HG03354 (cell line): Measurements from ENCODE around the gene HOXB1.
A peak's percentile ranks its signal among the peaks of the same experiment; 100 is the strongest.

ENCODE experiments used
- ATAC-seq: cut with Tn5 transposase; IDR thresholded peaks from one replicate; pipeline ENCODE4 v1.9.1; 2021; ENCODE audit warnings: mild to moderate bottlenecking; ENCODE audit not compliant: unreplicated experiment, poor library complexity, severe bottlenecking

HOXB1 gene

GRCh38 chr17:48502312-48502711, 28.5 kb downstream of the HOXB1 start:
- no peak for ATAC-seq

DNA sequence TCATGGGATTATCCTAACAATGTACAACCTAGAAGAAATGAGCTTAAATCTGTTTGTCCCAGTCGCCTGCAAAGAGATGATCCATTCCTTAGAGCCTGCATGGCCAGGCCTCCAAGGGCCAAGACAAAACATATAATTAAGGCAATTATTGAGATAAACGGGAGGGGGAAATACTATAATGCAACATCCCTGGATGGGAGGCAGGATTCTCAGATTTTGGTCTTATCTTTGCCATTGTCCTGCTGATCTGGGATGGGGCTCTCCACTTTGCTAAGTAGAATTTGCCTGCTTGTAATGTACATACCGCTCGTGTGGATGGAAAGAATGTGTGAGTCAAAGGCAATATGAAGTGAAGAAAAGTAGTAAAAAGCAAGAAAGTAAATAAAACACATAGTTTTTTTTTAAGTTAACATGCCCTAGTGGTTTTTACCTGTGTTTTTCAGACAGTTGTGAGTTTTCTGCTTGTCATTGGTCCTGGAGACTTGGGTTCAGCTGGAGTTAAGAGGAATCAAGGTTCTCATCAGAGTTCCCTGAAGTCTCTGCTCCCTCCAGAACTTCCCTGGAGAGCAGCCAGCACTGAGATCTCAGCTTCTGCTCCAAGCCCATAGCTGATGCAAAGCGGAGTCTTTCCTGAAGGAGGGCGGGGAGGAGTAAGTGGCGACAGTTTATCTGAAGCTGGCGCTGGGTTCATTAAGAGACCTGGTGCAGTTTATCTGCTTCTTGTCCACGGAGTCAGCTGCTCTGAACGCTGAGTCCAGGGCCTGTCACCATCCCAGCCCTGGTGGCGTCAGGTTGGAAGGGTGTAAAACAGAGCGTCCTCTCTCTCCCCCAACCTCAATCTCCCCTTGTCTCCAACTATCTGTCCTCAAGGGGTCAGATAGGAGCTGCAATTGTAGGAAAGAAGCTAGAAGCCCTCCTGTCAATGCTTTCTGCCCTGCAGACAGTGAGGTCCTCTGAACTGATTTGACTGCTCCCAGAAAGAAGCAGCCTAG, 30.1 kb downstream of the HOXB1 start:
- no peak for ATAC-seq

- no peak for ATAC-seq
Measured at GRCh38 chr17:48499735-48500434, 30.9 kb downstream of the HOXB1 start.

GRCh38 chr17:48499248-48499647, 31.6 kb downstream of the HOXB1 start:
- ATAC-seq: no peak

- no peak for ATAC-seq
Measured at GRCh38 chr17:48498164-48498850, 32.5 kb downstream of the HOXB1 start.

- ATAC-seq: no peak
Measured at GRCh38 chr17:48497103-48497502, 33.7 kb downstream of the HOXB1 start.

DNA sequence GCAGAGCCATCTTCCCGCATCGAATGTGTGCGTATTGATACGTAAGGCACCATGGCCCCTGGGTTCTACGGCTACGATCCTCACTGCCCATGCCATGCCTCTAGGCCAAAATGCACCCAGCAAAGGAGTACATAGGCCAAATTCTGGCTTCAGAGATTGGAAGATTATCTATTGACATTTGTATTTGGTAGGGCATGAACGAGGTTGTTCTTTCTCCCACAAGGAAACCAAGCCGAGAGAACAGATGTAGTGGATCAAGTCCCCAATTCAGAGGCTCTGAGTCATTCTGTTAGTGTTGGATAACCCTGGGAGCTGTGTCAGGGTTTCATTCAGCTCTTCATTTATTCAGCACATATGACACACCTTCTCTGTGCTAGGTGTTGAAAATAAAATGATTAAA, 36.5 kb downstream of the HOXB1 start:
- ATAC-seq: no peak

- ATAC-seq: peak; percentile 60
Measured at GRCh38 chr17:48492401-48493298, 38.2 kb downstream of the HOXB1 start.

DNA sequence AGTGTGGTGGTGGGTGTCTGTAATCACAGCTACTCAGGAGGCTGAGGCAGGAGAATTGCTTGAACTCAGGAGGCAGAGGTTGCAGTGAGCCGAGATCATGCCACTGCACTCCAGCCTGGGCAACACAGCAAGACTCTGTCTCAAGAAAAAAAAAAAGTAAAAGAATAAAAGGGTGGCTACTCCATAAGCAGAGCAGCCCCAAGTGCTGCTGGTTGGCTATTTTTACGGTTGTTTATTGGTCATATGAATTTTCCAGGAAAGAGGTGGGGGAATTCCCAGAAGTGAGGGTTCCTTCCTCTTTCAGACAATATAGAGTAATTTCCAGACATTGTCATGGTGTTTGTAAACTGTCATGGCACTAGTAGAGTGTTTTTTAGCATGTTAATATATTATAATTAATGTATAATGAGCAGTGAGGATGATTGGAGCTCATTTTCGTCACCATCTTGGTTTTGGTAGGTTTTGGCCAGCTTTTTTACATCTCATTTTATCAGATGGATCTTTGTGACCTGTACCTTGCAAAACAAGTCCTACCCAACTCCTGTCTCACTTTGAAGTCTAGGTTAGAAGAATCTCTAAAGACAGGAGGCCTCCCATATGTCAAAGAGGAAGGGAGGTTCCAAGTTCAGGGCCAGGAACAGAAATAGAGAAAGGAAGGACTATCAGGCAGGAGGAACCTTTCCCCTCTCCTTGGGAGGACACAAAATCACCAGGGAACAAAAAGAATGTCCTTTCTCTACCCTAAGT, 39.1 kb downstream of the HOXB1 start:
- ATAC-seq: no peak

DNA sequence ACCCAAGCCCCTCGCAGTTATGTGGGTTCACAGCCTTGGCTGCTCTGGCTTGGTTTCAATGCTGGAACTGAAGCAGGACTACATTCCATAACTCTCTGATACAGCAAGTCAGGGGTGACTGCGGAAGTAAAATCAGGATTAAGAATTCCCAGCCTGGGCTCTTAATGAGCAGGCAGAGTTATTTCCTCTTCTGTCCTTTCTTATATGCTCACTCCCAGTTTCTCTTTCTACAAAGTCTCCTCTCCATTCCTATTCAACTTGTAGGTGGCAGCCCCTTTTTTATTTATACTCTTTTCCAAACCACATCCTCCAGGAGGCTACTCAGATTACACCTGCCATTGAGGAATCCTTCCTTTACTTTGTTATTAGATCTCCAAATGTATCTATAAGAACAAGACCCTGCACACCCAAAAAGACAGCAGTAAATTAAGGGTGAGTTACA, 40.3 kb downstream of the HOXB1 start:
- ATAC-seq: no peak

- ATAC-seq: no peak
Measured at GRCh38 chr17:48489781-48490180, 41.0 kb downstream of the HOXB1 start.

GRCh38 chr17:48488548-48489106, 42.2 kb downstream of the HOXB1 start:
- no peak for ATAC-seq

DNA sequence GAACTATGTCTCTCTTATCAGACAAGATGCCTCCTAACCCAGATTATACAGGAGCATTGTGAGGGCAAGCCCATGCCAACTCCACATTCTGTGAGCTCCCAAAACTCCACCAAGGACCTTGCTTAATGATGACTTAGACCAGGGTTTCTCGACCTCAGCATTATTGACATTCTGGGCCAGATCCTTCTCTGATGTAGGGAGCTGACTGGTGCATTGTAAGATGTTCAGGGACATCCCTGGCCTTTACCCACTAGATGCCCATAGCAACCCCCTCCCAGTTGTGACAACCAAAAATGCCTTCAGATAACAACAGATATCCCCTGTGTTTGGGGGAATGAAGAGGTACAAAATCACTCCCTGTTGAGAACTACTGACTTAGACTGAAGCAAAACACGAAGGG, 43.6 kb downstream of the HOXB1 start:
- no peak for ATAC-seq

DNA sequence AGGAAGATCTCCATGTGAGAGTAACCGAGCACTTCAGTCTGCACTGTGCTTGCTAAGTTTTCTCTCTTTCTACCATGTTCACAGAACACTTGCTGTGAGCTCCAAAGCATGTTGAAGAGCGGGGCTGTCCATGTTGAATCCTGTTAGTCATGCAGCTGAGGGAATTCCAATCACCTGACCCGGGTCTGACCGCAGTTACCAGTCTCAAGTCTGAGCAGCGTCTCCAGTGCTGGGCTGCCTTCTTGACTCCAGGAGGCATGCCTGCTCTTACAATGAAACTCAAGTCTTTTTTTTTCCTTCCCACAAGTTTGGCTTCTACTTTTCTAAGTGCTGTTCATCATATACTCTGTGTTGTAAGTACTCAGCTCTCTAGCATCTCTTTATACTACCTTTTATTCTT, 44.3 kb downstream of the HOXB1 start:
- ATAC-seq: no peak

DNA sequence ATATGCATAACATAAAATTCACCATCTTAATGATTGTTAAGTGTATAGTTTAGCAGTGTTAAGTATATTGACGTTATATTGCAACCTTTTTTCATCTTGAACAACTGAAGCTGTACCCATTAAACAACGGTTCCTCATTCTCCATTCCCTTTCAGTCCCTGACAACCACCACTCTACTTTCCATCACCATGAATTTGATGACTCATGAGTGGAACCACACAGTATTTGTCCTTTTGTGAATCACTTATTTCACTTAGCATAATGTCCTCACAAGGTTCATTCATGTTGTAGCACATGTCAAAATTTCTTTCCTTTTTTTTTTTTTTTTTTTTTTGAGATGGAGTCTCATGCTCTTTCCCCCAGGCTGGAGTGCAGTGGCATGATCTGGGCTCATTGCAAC, 46.0 kb downstream of the HOXB1 start:
- no peak for ATAC-seq

GRCh38 chr17:48484256-48484655, 46.6 kb downstream of the HOXB1 start:
- no peak for ATAC-seq

DNA sequence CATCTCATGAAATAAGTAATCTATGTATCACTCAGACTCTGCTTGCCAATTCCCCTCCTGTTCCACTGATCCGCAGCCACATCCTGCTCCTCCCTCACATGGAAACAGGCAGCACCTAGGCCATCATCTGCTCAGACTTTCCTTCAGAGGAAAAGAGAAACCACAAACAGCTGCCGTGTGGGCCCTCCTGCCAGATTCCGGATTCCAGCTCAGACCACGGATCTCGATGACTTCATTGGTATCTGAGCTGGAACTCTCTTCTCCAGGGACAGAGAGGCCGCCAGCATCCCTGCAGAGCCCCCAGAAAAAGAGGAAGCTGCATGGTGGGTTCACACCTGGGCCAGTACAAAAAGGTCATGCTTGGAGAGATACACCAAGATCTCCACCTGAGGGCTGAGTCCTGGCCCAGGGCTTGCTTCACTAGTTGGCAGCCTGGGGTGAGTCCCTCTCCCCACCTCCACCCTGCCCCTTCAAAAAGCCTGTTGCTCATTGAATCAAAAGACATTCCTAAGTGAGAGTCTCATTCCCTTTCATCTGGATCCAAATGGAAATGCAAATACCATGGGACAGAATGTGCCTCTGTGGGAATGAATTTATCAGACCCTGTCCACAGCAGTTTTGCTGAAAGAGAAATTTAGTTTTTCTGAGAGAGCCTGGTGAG, 47.2 kb downstream of the HOXB1 start:
- peak; percentile 54 for ATAC-seq

GRCh38 chr17:48483004-48483403, 47.8 kb downstream of the HOXB1 start:
- ATAC-seq: no peak
